Esophagus muscularis mucosa (tissue), 3 donors: ENCODE data around the gene LAMTOR5.

ENCODE experiments used
- POLR2A ChIP-seq: fragments of 450-650 bp; IDR thresholded peaks from one replicate; pipeline ENCODE4 v1.6.1; 2017; ENCODE audit warnings: antibody characterized with exemption, moderate library complexity, mild to moderate bottlenecking, low read depth
- TF ChIP-seq, protein P1 (sequence below), 3 experiments: fragments of 200-600 bp in 2 of 3; fragments of 450-650 bp in 1 of 3; sonication (generic) in 2 of 3; IDR thresholded peaks; one replicate each; pipeline ENCODE4 v1.5.1; 2017 to 2019; ENCODE audit warnings: antibody characterized with exemption in 3 of 3, mild to moderate bottlenecking in 2 of 3, moderate library complexity in 1 of 3

DNA sequence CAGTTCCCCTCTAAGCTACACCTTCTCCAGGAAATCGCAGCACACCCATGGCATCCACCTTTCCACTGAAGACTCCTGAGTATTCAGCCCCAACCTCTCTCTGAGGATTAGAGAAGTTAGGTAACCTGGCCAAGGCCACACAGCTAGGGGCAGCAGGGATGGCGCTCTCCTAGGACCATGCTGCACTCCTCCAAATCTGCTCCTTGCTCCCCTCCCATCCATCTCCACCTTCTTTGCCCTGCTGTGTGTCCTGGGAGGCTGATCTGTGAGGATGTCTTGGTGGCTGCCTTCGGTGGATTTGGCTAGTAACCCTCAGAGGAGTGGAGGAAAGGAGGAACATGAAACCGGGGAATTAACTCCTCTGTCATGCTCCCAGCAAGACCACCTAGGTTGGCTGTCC lies 23.4 kb upstream of the LAMTOR5 start:
- TF ChIP-seq, protein P1, sequence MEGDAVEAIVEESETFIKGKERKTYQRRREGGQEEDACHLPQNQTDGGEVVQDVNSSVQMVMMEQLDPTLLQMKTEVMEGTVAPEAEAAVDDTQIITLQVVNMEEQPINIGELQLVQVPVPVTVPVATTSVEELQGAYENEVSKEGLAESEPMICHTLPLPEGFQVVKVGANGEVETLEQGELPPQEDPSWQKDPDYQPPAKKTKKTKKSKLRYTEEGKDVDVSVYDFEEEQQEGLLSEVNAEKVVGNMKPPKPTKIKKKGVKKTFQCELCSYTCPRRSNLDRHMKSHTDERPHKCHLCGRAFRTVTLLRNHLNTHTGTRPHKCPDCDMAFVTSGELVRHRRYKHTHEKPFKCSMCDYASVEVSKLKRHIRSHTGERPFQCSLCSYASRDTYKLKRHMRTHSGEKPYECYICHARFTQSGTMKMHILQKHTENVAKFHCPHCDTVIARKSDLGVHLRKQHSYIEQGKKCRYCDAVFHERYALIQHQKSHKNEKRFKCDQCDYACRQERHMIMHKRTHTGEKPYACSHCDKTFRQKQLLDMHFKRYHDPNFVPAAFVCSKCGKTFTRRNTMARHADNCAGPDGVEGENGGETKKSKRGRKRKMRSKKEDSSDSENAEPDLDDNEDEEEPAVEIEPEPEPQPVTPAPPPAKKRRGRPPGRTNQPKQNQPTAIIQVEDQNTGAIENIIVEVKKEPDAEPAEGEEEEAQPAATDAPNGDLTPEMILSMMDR (IDR thresholded peaks at IDR 0.05) = no peak
- TF ChIP-seq POLR2A = no peak
